ENCODE results near the gene ICAM4.

- TF ChIP-seq CTCF (IDR thresholded peaks at IDR 0.05; ENCODE audit: low read length) (0 out of 2 replicates have a peak, but pooled peaks have one; percentile 5), EZH2phosphoT487 (IDR thresholded peaks at IDR 0.05; ENCODE audit: low read length) (no peak), EZH2 (optimal IDR thresholded peaks at IDR 0.05; ENCODE audit: low read depth, low read length) (no peak)
Observed at GRCh38 chr19:10295305-10295846, 8.6 kb downstream of the ICAM4 start.

Measured in MM.1S (cell line).